Gastroesophageal sphincter (tissue), 3 donors: ENCODE results near the gene CORO1A.

Experiments used
- CTCF ChIP-seq, 4 experiments: fragments of 200-600 bp in 2 of 4; fragments of 450-650 bp in 2 of 4; sonication (generic) in 1 of 4; IDR thresholded peaks; one replicate each; pipeline ENCODE4 v1.5.1; 2017 to 2019; ENCODE audit warnings: antibody characterized with exemption in 4 of 4, mild to moderate bottlenecking in 2 of 4, moderate library complexity in 2 of 4
- EP300 ChIP-seq: sonication (generic); formaldehyde crosslinking; IDR thresholded peaks from one replicate; pipeline ENCODE4 v1.6.1; 2017; ENCODE audit warnings: antibody characterized with exemption, mild to moderate bottlenecking
- POLR2A ChIP-seq, 2 donors: fragments of 450-650 bp; IDR thresholded peaks; one replicate each; pipeline ENCODE4 v1.6.1; 2017; ENCODE audit warnings: antibody characterized with exemption in 2 of 2, mild to moderate bottlenecking in 2 of 2, moderate library complexity in 1 of 2
- POLR2AphosphoS5 ChIP-seq: sonication (generic); formaldehyde crosslinking; IDR thresholded peaks from one replicate; pipeline ENCODE4 v1.6.1; 2017; ENCODE audit warnings: antibody characterized with exemption

- TF ChIP-seq CTCF (IDR thresholded peaks at IDR 0.05) = no peak
- TF ChIP-seq POLR2A (IDR thresholded peaks at IDR 0.05) = no peak
- TF ChIP-seq EP300 = no peak
- TF ChIP-seq POLR2AphosphoS5 = no peak
These were observed 4.2 kb upstream of the CORO1A start for GRCh38 chr16:30179195-30179594.
